HL-60 (cell line): ENCODE measurements around the gene HYDIN.

ENCODE experiments used
- DNase-seq, 2 experiments: peaks; one replicate each; pipeline ENCODE4 v3.0.0-alpha.2; 2010 to 2020; ENCODE audit warnings: low read depth in 1 of 2, low spot score in 1 of 2
- H3K27ac ChIP-seq: fragments of 250-450 bp; sonication (Bioruptor Pico); replicated peaks from 2 replicates; pipeline ENCODE4 v1.5.1; 2020; ENCODE audit warnings: mild to moderate bottlenecking, moderate library complexity
- H3K27me3 ChIP-seq: fragments of 250-450 bp; sonication (Bioruptor Pico); 2 replicates; pipeline ENCODE4 v1.5.1; 2021; ENCODE audit warnings: mild to moderate bottlenecking, moderate library complexity; ENCODE audit not compliant: insufficient read depth, poor library complexity, severe bottlenecking
- H3K4me3 ChIP-seq: replicated peaks from 2 replicates; pipeline ENCODE4 v1.5.1; 2011; ENCODE audit warnings: mild to moderate bottlenecking, control low read depth, low read length; ENCODE audit not compliant: insufficient read depth
- GABPA ChIP-seq: IDR thresholded peaks from 2 replicates; pipeline ENCODE4 v1.6.1; 2012; ENCODE audit warnings: low read depth
- POLR2AphosphoS5 ChIP-seq: IDR thresholded peaks from 2 replicates; pipeline ENCODE4 v1.6.1; 2012; ENCODE audit warnings: low read depth
- REST ChIP-seq: IDR thresholded peaks from 2 replicates; pipeline ENCODE4 v1.6.1; 2012; ENCODE audit warnings: low read depth; ENCODE audit not compliant: insufficient replicate concordance
- SPI1 ChIP-seq: IDR thresholded peaks from 2 replicates; pipeline ENCODE4 v1.6.1; 2012; ENCODE audit warnings: low read depth, mild to moderate bottlenecking, borderline replicate concordance
- TF ChIP-seq, protein P1 (sequence below): IDR thresholded peaks from one replicate; pipeline ENCODE4 v1.5.1; 2011; ENCODE audit warnings: low read length, control low read depth, inconsistent platforms; ENCODE audit not compliant: insufficient read depth

The HYDIN gene

GRCh38 chr16:70795296-70795912 lies 435.1 kb downstream of the HYDIN start:
- Histone ChIP-seq H3K27me3 (no peaks in the 10 kb centered on the region), H3K27ac (no peak overlapping the region), H3K4me3 (no peak overlapping the region)
- no peak for DNase-seq
- TF ChIP-seq SPI1: no peak
- no peak for TF ChIP-seq POLR2AphosphoS5
- TF ChIP-seq, protein P1, sequence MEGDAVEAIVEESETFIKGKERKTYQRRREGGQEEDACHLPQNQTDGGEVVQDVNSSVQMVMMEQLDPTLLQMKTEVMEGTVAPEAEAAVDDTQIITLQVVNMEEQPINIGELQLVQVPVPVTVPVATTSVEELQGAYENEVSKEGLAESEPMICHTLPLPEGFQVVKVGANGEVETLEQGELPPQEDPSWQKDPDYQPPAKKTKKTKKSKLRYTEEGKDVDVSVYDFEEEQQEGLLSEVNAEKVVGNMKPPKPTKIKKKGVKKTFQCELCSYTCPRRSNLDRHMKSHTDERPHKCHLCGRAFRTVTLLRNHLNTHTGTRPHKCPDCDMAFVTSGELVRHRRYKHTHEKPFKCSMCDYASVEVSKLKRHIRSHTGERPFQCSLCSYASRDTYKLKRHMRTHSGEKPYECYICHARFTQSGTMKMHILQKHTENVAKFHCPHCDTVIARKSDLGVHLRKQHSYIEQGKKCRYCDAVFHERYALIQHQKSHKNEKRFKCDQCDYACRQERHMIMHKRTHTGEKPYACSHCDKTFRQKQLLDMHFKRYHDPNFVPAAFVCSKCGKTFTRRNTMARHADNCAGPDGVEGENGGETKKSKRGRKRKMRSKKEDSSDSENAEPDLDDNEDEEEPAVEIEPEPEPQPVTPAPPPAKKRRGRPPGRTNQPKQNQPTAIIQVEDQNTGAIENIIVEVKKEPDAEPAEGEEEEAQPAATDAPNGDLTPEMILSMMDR: no peak
- no peak for TF ChIP-seq GABPA
- TF ChIP-seq REST: no peak

DNA sequence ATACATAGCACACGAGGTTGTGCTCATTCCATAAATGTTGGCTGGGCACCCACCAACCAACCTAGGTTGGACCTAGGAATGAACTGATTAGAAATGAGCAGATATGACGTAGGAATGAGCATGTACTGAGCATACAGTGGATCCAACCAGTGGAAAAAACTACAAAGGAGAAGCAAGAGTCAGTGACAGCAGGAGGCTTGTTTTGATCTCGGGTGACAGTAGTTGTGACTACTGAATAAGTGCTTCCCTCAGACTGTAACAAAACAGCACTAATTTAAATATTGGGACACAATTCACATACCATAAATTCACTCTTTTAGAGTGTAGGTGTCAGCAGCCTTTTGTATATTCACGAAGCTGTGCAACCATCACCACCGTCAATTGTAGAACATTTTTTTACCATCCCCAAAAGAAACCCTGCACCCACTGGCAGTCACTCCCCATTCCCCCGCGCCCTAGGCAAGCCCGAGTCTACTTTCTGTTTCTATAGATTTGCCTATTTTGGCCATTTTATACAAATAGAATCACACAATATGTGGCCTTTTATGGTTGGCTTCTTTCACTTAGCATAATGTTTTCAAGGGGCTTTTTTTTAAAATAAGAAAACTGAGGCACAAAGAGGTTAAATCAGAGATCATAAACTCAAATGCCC lies 436.5 kb downstream of the HYDIN start:
- no peak overlapping the region for H3K4me3 ChIP-seq
- no peak for TF ChIP-seq REST
- TF ChIP-seq, protein P1: no peak
- no peak for TF ChIP-seq GABPA
- TF ChIP-seq SPI1: no peak
- TF ChIP-seq POLR2AphosphoS5: no peak
- no peak for DNase-seq

GRCh38 chr16:70790815-70791214 lies 439.7 kb downstream of the HYDIN start:
- Histone ChIP-seq H3K4me3 (no peak overlapping the region), H3K27me3 (no peaks in the 10 kb centered on the region)
- TF ChIP-seq, protein P1: no peak
- TF ChIP-seq GABPA: no peak
- no peak for TF ChIP-seq POLR2AphosphoS5
- TF ChIP-seq REST: no peak
- TF ChIP-seq SPI1: no peak

More for the DNA sequence above, 436.5 kb downstream of the HYDIN start:
- H3K27me3 ChIP-seq: no peaks in the 10 kb centered on the region
- no peak overlapping the region for H3K27ac ChIP-seq

More at GRCh38 chr16:70790815-70791214, 439.7 kb downstream of the HYDIN start:
- no peak overlapping the region for H3K27ac ChIP-seq
- no peak for DNase-seq
